GM19043 (cell line): Measurements from ENCODE around the gene DHCR7.

ENCODE experiments used
- ATAC-seq: cut with Tn5 transposase; IDR thresholded peaks from one replicate; pipeline ENCODE4 v1.9.1; 2021; ENCODE audit warnings: low read depth; ENCODE audit not compliant: unreplicated experiment

Gene DHCR7

DNA sequence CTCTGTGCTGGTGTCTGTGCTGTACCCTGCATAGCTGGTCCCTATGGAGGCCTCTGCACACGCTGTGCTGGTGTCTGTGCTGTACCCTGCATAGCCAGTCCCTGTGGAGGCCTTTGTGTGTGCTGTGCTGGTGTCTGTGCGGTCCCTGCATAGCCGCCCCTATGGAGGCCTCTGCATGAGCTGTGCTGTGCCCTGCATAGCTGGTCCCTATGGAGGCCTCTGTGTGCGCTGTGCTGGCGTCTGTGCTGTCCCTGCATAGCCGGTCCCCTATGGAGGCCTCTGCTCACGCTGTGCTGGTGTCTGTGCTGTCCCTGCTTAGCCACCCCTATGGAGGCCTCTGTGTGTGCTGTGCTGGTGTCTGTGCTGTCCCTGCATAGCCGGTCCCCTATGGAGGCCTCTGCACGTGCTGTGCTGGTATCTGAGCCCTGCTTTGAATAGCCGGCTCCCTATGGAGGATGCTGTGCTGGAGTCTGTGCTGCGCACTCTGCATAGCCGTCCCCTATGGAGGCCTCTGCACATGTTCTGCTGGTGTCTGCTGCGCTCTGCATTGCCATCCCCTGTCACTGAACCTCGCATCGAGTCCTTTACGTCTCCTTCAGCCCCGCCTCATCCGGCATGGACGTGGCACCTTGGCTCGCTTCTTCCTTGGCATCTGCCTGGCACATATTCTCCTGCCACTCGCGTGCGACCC is 11.0 kb upstream of the DHCR7 start:
- ATAC-seq = no peak

DNA sequence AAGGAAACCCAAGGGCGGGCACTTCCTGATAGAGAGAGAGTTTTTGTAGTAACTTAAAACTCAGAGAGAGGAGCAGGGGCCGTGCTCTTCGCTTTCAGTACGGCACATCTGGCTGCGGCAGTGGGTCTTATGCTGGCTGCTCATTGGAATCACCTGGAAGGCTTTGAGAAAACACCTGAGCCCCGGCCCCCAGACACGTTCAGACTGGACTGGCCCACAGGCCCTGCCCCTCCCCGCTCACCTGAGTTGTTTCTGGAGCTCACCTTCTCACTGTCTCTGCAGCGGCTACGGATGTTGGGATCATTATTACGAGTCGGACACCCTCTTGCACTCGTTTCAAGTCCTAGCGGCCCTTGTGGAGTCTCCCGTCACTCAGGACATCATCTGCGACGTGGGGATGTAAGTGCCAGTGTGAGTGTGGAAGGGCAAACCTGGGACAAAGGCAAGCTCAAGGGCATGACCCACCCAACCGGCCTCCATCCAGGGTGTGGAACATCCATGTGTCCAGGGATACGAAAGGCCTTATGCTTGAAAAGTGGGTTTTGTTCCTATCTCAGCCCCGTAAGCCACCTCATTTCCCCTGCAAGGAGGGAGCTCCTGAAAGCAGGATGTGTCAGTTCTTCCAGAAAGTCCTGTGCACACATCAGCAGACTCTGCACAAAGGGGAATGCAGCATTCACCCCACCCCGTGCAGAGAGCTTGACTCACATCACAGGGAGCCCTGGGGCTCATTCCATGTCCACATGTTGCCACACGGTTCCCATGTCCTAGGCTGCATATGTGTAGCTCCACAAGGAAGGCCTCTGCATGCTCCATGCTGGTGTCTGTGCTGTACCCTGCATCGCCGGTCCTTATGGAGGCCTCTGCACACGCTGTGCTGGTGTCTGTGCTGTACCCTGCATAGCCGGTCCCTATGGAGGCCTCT is 10.2 kb upstream of the DHCR7 start:
- ATAC-seq = no peak

DNA sequence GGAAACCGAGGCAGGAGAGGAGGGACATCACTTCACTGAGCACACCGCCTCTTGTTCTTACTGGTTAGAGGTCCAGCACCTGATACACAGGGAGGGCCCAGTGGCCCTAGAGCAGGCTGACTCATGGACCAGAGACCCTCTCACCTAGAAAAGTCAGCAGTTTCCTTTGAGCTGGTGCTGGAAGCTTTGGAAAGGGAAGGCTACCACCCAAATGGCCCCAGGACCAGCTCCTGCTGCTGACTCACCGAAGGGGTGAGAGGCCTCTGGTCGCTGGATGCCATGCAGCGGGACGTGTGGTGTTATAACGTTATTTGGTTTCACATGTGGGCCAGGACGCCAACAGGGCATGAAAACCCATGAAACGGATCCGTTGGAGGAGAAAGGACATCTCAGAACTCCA is 8.6 kb upstream of the DHCR7 start:
- no peak for ATAC-seq

DNA sequence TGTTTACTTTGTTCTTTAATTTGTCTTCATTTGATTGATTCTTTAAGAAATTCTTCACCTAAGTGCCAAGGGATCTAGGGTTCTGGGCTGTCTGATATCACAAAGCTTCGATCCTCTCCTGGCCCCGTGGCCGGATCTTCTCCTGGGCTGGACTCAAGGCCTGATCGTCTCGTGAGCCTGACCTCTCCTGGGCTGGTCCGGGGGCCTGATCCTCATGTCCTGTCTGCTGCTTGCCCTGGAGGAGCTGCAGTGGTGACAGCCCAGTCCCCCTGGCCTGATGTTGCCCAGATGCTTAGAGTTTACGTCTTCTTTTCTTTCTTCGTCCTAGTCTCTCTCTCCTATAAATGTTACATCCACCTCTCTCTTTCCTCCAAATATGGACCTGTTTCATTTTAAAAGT is 8.1 kb upstream of the DHCR7 start:
- no peak for ATAC-seq

DNA sequence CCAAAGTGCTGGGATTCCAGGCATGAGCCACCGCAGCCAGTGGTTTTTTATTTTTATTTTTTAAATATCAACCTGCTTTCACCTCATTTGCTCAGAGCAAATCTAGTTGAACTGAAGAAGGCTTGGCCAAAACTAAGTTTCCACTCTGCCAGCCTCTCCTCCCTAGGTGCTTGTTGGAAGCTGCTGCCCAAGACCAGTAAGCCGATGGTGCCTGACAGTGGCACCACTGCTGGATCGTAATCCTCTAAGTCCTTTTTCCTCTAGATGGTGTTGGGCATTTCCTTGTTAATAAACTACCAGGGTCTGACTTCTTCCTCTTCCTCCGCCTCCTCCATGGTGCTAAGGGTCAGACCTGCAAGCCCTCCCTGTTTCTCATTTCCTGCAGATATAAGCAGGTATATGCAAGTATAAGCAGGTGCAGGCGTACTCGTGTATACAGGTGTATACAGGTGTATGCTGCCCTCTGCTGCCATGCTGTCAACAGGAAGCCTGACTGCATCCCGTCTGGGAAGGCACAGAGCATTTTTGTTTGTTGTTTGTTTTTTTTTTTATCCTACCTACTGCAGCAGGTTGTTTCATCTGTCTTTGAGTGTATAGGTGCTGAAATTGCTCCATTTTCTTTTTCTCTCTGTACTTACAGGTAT is 6.4 kb upstream of the DHCR7 start:
- ATAC-seq = no peak

DNA sequence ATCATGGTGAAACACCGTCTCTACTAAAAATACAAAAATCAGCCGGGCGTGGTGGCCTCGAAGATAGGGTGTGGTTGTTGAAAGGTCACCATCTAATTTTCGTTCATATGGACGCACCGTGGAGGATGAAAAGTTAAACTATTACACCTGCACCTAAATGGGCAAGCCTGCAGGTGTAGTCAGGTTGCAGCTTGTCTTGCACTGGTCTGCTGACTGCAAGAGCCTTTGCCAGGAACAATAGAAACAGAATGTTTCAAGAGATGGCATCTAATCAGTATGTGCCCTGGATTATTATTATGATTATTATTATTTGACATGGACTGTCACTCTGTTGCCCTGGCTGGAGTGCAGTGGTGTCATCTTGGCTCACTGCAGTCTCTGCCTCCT is 5.7 kb upstream of the DHCR7 start:
- ATAC-seq = no peak

DNA sequence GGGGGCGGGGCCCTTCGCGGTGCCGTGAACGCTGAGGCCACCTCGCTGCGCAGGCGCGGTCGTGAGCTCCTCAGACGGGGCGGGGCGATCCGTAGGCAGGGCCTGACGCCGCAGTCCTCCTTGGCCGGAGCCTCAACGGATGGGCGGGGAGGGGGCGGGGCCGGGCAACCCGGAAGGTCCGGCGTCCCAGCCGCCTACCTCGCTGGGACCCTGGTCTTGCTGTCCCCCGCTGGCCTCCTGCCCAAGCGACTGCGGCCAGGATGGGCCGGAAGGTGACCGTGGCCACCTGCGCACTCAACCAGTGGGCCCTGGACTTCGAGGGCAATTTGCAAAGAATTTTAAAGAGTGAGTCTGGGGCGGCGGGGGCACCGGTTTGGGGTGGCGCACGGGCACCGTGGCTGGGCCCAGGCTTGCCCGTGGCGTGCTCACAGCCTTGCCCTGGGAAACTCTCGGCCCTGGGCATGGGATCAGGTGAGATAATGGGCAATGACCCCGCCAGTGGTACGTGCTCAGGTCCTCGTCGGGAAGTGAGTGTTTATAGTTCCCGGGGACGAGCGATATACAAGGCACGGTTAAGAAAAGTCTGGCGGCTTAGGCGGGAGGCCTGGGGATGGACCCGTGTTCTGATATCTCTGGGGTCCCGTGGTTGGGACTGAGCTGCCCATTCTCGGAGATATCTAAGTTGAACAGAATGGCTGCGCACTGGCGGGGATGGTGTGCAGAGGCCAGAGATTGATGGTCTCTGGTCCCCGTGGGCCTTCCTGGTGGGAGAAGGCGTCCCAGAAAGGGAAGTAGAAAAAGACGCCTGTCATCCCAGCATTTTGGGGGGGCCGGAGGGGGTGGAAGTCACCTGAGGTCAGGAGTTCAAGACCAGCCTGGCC is 5.1 kb upstream of the DHCR7 start, which contains the start of gene NADSYN1:
TSS of gene NADSYN1 (plus strand) at position 167 of the 881 bp plus-strand sequence. CDS start at position 261, 94 bp downstream.
- ATAC-seq = peak; percentile 48

DNA sequence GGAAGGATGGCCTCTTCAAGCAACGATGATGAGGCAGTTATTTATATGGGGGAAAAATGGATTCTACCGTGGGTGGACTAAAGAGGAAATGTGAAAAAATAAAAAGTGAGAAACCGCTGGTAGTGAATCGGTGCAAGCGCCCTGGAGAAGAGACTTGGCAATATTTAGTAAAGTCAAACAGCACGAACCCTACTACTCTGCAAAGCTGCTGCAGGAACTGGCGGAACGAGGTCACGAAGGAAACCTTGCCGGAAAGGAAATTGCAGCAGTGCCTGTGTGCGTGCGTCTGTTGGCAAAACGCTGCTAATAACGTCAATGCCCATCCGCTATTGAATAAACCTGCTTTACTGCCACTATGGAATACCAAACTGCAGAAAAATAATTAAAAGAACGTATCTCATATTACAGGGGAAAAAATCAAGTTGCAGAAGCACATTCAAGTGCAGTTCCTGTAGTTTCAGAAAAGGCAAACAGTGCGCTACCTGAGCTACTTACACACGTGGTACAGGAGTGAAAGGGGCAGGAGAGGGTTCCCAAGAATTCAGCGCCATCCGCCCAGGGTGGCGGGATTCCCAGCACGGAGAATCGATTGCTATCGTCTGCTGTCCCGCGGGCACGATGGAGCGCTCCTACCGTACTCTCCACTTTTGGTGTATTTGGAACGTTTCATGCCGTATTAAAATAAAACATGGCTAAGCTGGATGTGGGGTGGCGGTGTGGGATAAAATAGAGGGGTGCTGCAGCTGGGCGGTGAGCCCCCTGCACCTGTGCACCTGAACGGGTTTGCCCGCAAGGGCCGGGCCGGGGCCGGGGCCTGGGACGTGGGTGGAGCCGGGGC is 4.2 kb upstream of the DHCR7 start:
- no peak for ATAC-seq

DNA sequence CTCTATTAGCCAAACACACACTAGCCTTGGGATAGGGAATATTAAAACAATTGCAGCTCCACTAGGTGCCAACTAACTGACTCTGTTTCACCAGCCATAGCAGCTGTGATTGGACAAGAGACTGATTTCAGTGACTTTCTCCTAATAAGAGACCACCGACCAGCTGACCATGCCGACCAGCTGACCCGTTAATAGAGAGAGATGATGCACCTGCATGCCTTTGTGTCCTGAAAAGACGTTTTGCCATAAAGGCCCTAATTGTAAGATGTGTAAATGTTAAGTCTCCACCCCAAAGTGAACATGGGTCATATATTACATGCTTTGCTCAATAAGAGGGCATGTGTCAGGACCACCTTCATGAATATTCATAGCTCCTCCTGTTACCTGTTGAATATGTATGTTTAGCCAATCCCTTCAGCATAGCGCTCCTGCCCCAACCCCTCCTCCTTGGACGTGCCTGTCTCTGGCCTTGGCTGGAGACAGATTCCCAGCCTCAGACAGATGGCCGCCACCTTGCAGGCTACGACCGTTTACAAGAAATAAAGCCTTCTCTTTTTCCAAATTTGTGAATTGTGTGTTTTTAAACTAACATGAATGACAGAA is 3.5 kb upstream of the DHCR7 start:
- ATAC-seq = no peak

DNA sequence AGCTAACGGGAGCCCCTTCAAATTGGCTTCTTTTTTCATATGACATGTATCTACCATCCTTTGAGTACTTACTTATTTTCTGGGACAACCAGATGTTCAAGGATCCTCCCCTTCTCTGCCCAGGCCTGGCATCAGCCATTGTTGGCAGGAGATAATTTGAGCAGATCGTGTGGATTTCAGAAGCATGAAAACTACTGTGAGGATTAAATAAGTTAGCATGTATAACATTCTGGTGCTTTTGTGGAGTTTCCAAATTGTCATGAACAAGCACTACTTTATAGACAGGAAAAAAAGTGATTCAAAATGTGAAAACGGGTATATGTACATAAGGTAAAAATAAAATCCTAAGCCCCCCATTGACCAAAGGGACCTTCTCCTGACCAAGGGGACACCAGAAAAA is 2.7 kb upstream of the DHCR7 start:
- no peak for ATAC-seq

DNA sequence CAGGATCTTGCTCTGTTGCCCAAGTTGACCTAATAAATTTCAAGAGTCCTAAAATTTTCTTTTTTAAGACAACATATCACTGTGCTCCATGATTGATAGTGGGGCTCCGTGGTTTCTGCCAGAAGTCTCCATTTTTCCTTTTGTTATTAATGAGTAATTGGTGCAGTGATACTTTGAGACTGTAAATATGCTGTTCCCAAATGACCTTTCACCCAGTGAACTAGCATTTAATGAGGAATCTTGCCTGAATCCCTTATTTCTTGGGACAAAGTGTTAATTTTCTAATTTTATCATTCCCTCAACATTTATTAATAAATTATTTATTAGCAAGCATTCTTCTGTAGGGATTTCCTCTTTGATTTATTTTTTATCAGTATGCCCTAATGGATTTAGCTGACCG is 2.3 kb upstream of the DHCR7 start:
- no peak for ATAC-seq

DNA sequence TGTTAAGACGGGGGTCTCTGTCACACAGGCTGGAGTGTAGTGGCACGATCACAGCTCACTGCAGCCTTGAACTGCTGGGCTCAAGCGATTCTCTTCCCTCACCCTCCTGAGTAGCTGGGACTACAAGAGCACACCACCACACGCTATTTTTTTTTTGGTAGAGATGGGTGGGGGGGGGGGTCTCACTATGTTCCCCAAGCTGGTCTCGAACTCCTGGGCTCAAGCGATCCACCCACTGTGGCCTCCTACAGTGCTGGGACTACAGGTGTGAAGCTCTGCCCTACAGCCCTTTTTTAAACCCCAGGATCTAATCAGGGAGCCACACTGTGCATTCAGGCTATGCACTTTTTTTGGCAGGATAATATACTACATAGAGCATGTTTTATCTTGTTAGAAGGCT is 1.4 kb upstream of the DHCR7 start:
- no peak for ATAC-seq

DNA sequence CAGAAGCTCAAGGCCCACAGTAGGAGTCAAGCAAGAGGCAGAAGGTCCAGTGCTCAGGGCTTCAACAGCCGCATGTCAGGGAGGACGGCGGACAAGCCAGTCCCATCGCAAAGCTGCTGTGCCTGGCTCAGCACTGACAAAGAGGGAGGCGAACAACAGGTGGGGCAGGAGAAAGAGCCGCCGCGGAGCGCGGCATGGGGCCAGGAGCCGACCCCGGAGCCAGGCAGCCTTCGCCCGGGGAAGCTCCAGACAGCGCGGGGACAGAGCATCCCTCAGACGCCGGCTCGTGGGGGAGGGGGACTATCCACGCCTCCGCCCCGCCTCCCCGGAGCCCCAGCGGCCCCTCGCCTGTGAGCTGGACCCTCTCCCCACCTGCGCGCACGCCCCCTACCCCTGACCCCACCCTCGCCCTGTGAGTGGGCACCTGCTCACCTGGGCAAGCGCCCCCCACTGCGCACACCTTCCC is 369 bp downstream of the DHCR7 start:
- ATAC-seq = no peak

DNA sequence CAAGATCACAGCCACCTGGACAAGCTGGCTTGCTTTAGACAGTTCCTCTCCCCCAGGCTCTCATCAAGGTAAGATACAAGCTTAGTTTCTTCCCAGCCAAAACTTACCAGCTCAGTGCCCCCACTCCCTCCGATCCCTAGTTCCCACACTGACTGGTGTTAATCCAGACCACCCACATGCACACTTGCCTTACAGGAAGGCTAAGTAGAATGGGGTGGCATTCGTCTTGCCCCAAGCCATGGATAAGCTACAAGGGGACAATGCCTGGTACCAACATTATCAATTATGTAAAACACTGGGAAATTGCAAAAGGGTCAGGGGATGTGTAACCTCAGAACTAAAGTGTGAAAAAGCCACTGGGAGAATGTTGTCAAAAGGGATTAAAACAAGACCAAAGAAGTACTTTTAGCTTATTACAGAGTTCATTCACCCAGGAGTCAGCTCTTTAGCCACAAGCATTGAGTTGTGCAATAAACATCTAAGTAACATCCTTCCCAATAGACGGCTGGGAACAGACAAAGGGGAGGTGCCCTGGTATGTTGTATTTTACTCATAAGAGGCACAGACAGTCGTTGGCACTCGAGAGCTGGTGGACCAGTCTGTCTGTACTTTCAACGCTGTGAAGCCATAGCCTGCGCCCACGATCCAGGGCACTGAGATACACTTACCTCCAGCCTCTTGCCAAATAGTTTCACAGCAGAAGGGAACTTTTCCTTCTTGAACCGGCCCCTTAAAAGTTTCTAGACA is 1.1 kb downstream of the DHCR7 start:
- no peak for ATAC-seq

DNA sequence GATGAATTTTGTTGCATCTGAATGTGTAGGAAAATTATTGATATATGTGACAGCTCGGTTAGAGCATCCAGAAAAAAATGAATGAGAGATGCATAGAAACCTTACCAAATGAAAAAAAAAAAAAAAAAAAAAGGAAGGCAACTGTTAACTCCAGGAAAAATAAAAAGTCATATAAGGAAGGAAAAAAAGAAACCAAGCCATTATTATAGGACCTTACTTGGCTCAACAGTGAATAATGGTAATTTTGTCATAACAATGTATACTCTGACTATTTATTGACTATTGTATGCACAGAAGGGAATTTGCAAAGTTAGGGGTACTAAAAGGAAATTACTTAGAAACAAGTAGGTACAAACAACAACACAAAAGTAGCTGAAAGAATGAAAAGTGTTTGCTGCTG is 2.0 kb downstream of the DHCR7 start:
- no peak for ATAC-seq

DNA sequence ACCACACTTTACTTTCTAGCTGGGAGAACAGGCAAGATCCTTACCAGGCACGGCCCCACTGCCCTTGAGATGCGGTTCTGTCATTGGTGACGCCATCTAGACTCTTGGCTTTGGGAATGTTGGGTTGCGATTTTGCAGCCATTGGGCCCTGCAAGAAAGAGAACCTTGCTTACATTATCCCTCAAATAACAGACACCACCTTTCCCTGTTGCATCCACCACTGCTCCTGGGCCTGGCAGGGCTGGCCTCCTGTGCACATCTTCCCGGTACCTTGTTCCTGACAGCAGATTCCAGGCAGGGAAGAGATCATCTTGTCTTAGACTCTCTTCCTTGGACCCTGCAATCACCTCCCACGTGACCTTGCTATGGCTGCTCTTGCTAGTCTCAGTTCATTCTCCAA is 3.4 kb downstream of the DHCR7 start:
- no peak for ATAC-seq

DNA sequence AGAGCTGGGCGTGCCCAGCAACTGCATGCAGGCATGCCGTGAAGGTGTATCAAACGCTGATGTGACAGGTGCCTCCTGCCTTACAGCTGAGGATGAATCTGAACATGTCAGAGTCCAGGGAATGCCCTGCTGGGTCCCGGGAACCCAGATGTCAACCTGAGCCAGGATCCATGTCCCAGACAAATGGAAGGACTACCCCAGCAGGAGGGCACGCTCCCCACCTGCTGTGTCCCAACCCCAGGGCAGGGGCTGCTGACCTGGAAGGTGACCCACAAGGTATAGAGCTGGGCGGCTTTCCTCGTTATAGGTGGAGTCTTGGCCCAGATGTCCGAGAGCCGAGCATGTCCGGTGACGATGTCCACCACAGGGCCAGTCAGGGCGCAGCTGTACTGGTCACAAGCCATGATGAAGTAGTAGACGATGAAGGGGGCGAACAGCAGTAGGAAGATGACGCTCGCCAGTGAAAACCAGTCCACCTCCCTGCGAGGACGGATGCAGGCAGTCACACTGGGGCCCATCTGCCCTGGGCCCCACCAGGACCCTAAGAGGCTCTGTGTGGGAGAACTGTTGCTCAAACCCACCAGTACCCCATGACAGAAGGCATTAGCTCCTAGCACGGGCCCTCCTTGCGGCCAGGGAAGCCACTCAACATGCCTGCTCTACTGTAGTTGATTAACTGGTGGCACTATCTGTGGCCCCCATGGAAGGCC is 4.3 kb downstream of the DHCR7 start:
- no peak for ATAC-seq

DNA sequence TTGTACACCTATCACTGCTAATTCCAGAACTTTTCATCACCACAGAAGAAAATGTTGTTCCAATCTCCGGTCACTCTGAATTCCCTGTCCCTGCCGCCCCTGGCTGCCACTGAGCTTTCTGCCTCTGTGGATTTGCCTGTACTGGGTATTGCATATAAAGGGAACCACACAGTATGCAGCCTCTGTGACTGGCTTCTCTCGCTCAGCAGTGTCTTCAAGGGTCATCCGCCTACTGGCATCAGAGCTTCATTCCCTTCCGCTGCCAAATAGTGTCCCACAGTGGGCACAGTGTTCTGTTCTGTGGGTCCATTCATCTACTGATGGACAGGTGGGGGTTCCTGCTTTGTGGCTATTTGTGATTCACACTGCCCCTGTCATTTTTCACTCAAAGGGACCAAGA is 5.3 kb downstream of the DHCR7 start:
- ATAC-seq = no peak
